A549 (cell line): Measurements from ENCODE around the gene CHD1L. TPM values are rescaled to one million over a fixed set of nuclear protein-coding genes. Genes with fewer than 3 reads are reported as not detected.

Source experiments
- ATAC-seq, 2 experiments: fragments of 200-7000 bp in 1 of 2; fragments of >200 bp in 1 of 2; cut with Nextera tagmentation in 1 of 2; cut with Tn5 transposase in 1 of 2; 3 replicates each; pipeline versions ENCODE4 v1.8.0 to v1.9.1; 2018 to 2020; ENCODE audit warnings: mild to moderate bottlenecking in 1 of 2, moderate library complexity in 1 of 2
- CTCF ChIA-PET: fragments of 300-600 bp; sonication (Branson Sonifier 250); formaldehyde crosslinking; extraction: SDS; loops from one replicate; lab custom pipeline; 2021; ENCODE audit warnings: antibody characterized with exemption, inconsistent platforms; lab: Yijun Ruan, JAX
- POLR2A ChIA-PET: fragments of 350-600 bp; formaldehyde crosslinking; extraction: SDS; loops from one replicate; lab custom pipeline; 2021; ENCODE audit warnings: antibody characterized with exemption, inconsistent platforms; lab: Yijun Ruan, JAX
- DNase-seq, 2 experiments: peaks; one replicate each; pipeline versions ENCODE4 v3.0.0 to v3.0.0-alpha.2; 2011 to 2016; ENCODE audit warnings: low read depth in 1 of 2, low spot score in 1 of 2
- FAIRE-seq: peaks from 2 replicates; lab custom pipeline; 2011; peaks lifted over from hg19 to GRCh38; lab: Jason Lieb, UNC
- H3K27ac ChIP-seq, 2 experiments: fragments of >200 bp; sonication (Bioruptor Twin); formaldehyde crosslinking; 3 replicates each; pipeline ENCODE4 v1.5.1; 2016 to 2017
- H3K4me1 ChIP-seq: fragments of >200 bp; sonication (Bioruptor Twin); formaldehyde crosslinking; 3 replicates; pipeline ENCODE4 v1.6.1; 2016
- H3K4me2 ChIP-seq: fragments of >200 bp; sonication (Bioruptor Twin); formaldehyde crosslinking; 3 replicates; pipeline ENCODE4 v1.6.1; 2016
- H3K4me3 ChIP-seq: fragments of >200 bp; sonication (Bioruptor Twin); formaldehyde crosslinking; 3 replicates; pipeline ENCODE4 v1.5.1; 2016
- H3K9me3 ChIP-seq: fragments of >200 bp; sonication (Bioruptor Twin); formaldehyde crosslinking; 3 replicates; pipeline ENCODE4 v1.6.1; 2016
- BHLHE40 ChIP-seq: IDR thresholded peaks from 2 replicates; pipeline ENCODE4 v1.6.1; 2012; ENCODE audit warnings: low read depth, low read length, inconsistent platforms
- CBX8 ChIP-seq: fragments of 200-600 bp; sonication (generic); IDR thresholded peaks from 2 replicates; pipeline ENCODE4 v1.6.1; 2016
- EHF ChIP-seq: fragments of 250-450 bp; sonication (Bioruptor Pico); IDR thresholded peaks from 2 replicates; pipeline ENCODE4 v1.5.0; 2020; ENCODE audit warnings: mild to moderate bottlenecking
- EP300 ChIP-seq, 2 experiments: fragments of >200 bp; sonication (Bioruptor Twin); formaldehyde crosslinking; IDR thresholded peaks; 2 replicates in 1 of 2; 3 replicates in 1 of 2; pipeline ENCODE4 v1.6.1; 2016 to 2017
- HDAC2 ChIP-seq: fragments of 200-600 bp; sonication (generic); IDR thresholded peaks from 2 replicates; pipeline ENCODE4 v1.6.1; 2016
- HEYL ChIP-seq: fragments of 250-450 bp; sonication (Bioruptor Pico); IDR thresholded peaks from 2 replicates; pipeline ENCODE4 v1.8.0; 2021; ENCODE audit warnings: mild to moderate bottlenecking, moderate library complexity
- JUN ChIP-seq, 2 experiments: fragments of >200 bp; sonication (Bioruptor Twin); formaldehyde crosslinking; IDR thresholded peaks; 2 replicates in 1 of 2; 3 replicates in 1 of 2; pipeline ENCODE4 v1.6.1; 2016 to 2017
- MAFK ChIP-seq: fragments of 450-650 bp; IDR thresholded peaks from 2 replicates; pipeline ENCODE4 v1.6.1; 2014; ENCODE audit not compliant: partially characterized antibody
- MAZ ChIP-seq: fragments of 150-350 bp; IDR thresholded peaks from 2 replicates; pipeline ENCODE4 v1.6.1; 2014; ENCODE audit warnings: antibody characterized with exemption, low read depth, low read length, borderline replicate concordance
- MYC ChIP-seq: IDR thresholded peaks from 2 replicates; pipeline ENCODE4 v1.6.1; 2012; ENCODE audit warnings: mild to moderate bottlenecking, inconsistent platforms, low read length, improper control_type of control experiment, borderline replicate concordance
- NR3C1 ChIP-seq: fragments of >200 bp; sonication (Bioruptor Twin); formaldehyde crosslinking; IDR thresholded peaks from 3 replicates; pipeline ENCODE4 v1.6.1; 2017
- POLR2AphosphoS2 ChIP-seq: conservative IDR thresholded peaks from 2 replicates; pipeline ENCODE4 v1.6.1; 2012; ENCODE audit warnings: low read length, improper control_type of control experiment, inconsistent platforms
- RCOR1 ChIP-seq: fragments of 150-350 bp; IDR thresholded peaks from 2 replicates; pipeline ENCODE4 v1.6.1; 2014; ENCODE audit warnings: antibody characterized with exemption, low read length, low read depth
- RFX5 ChIP-seq: fragments of 450-650 bp; IDR thresholded peaks from 2 replicates; pipeline ENCODE4 v1.7.1; 2014; ENCODE audit warnings: antibody characterized with exemption, mild to moderate bottlenecking, moderate library complexity
- RNF2 ChIP-seq: fragments of 200-600 bp; sonication (generic); IDR thresholded peaks from 2 replicates; pipeline ENCODE4 v1.6.1; 2016; ENCODE audit warnings: low read depth, mild to moderate bottlenecking, antibody characterized with exemption, moderate library complexity, borderline replicate concordance
- SMC3 ChIP-seq: fragments of >200 bp; sonication (Bioruptor Twin); formaldehyde crosslinking; IDR thresholded peaks from 3 replicates; pipeline ENCODE4 v1.6.1; 2018; ENCODE audit warnings: inconsistent platforms
- TP53 ChIP-seq: fragments of 250-450 bp; sonication (Bioruptor Pico); IDR thresholded peaks from 2 replicates; pipeline ENCODE4 v1.5.0; 2021; ENCODE audit warnings: mild to moderate bottlenecking, moderate library complexity
- ZNF302 ChIP-seq: fragments of 250-450 bp; sonication (Bioruptor Pico); IDR thresholded peaks from 2 replicates; pipeline ENCODE4 v1.9.0; 2021; ENCODE audit warnings: inconsistent platforms, mild to moderate bottlenecking, moderate library complexity
- ZSCAN20 ChIP-seq: fragments of 250-450 bp; sonication (Bioruptor Pico); IDR thresholded peaks from 2 replicates; pipeline ENCODE4 v1.8.0; 2022; ENCODE audit warnings: mild to moderate bottlenecking, moderate library complexity
- WGBS: methylation state at CpG from one replicate; pipeline ENCODE4 v1.1.6; 2017; ENCODE audit errors: missing lambda C conversion rate; 5-methylcytosine and 5-hydroxymethylcytosine counted together
- polyA plus RNA-seq, 4 experiments: library from polyadenylated mRNA; depleted of rRNA in 3 of 4; stranded (reverse); fragments of >200 nt; fragmentation: RNase III in 1 of 4; extraction: RNeasy Plus Mini Kit Qiagen cat#74134 plus additional on column Dnase treatment in 1 of 4; gene quantifications; 2 replicates in 3 of 4; 3 replicates in 1 of 4; pipeline ENCODE4 v1.2.3, GENCODE V29; 2011 to 2017
- TF ChIP-seq, protein P1 (sequence below): fragments of 250-450 bp; sonication (Bioruptor Pico); IDR thresholded peaks from 2 replicates; pipeline ENCODE4 v1.5.0; 2020; ENCODE audit warnings: low read depth, mild to moderate bottlenecking, moderate library complexity
- TF ChIP-seq, protein P2 (sequence below): IDR thresholded peaks from 2 replicates; pipeline ENCODE4 v1.6.1; 2012
- TF ChIP-seq, protein P3 (sequence below): IDR thresholded peaks from 2 replicates; pipeline ENCODE4 v1.6.1; 2012
- TF ChIP-seq, protein P4 (sequence below): fragments of >200 bp; sonication (Bioruptor Twin); formaldehyde crosslinking; IDR thresholded peaks from 3 replicates; pipeline ENCODE4 v1.6.1; 2016

Gene CHD1L
- polyA plus RNA-seq, 2 of the 4 experiments (the other 2 are of a cell fraction): 37.0 to 61.2 TPM

DNA sequence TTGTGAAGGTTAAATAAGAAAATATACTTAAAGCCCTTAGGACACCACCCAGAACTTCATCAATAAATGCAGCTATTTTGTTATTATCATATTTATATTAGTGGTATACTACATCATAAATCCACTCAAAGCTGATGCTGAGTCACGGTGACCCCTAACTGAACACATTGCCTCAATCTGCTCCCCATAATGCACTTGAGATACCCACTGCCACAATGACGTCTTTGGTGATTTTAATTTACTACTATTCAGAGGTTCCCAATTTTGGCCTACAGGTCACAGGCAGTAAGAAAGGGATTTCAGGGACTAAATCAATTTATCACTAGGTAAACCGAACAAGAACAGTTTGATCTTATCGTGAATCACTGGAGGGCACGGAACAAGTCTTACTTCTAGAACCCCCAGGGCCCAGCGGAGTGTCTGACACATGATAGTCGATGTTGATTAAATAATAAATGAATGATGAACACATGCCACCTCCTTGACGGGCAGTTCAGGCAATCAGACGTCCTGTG lies 493 bp upstream of the CHD1L start:
- Histone ChIP-seq H3K9me3 (no peaks in the 10 kb centered on the region), H3K4me2 (peak overlapping the region; percentile 56), H3K4me1 (peaks cover 46% of the 10 kb centered on the region), H3K27ac (peak overlapping the region; percentile 97 to 98), H3K4me3 (peak overlapping the region; percentile 91)
- WGBS: 46% methylated on average over 9 of the region's 9 CpGs
- ChIA-PET POLR2A (interaction anchor here (0.7 to 1.8 kb wide), 8 partner anchors 11 to 157 kb away, joined by 3 to 35 read pairs (median 6); partner anchors contain the start of genes FMO5 and PRKAB2), CTCF (interaction anchor here (0.6 to 3.7 kb wide), 41 partner anchors 10 to 357 kb away, joined by 3 to 51 read pairs (median 4); partner anchors contain the start of genes FMO5 and PRKAB2)
- ATAC-seq (no peak), FAIRE-seq (no peak), DNase-seq (no peak)
- TF ChIP-seq MAZ (no peak), HEYL (CRISPR knock-in tag) (no peak), MAFK (no peak), RCOR1 (no peak), ZNF302 (no peak), EP300 (IDR thresholded peaks at IDR 0.05) (no peak), RNF2 (no peak), MYC (no peak)
- TF ChIP-seq, protein P1, sequence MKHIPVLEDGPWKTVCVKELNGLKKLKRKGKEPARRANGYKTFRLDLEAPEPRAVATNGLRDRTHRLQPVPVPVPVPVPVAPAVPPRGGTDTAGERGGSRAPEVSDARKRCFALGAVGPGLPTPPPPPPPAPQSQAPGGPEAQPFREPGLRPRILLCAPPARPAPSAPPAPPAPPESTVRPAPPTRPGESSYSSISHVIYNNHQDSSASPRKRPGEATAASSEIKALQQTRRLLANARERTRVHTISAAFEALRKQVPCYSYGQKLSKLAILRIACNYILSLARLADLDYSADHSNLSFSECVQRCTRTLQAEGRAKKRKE (CRISPR knock-in tag): no peak

DNA sequence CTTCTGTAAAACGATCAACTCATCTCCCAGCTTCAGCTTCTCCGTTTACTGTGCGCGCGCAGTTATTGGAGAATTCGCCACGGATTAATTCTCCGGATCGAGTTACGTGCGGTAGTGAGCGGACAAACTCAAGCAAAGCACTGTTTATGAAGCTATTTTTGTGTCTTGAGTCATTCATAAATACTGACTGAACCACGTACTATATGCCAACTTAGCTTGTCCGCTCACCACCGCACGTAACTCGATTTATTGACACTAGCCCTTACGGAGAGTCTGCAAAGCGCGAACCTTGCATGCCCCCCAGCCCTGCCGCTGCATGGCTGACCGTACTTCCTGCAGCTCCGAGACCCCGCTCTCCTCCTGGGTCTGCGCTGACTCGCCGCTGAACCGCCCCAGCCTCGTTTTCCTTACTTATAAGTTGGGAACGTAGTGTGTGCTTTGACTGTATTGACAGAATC lies 773 bp downstream of the CHD1L start:
- ChIA-PET CTCF (interaction anchor here (0.6 to 3.7 kb wide), 29 partner anchors 8 to 650 kb away, joined by 3 to 51 read pairs (median 4); partner anchors contain the start of genes FMO5 and PRKAB2), POLR2A (interaction anchor here (1.2 to 1.8 kb wide), 3 partner anchors 70 to 159 kb away, joined by 8 to 35 read pairs (median 13); no protein-coding TSS in a partner anchor)
- ATAC-seq: peak; percentile 43 to 44
- Histone ChIP-seq H3K4me1 (peaks cover 34% of the 10 kb centered on the region), H3K27ac (peak overlapping the region; percentile 97 to 98), H3K4me2 (peak overlapping the region; percentile 83), H3K4me3 (peak overlapping the region; percentile 91), H3K9me3 (no peaks in the 10 kb centered on the region)
- TF ChIP-seq HDAC2 (no peak), RFX5 (no peak)
- WGBS: under 1% methylated on average over 30 of the region's 30 CpGs
- no peak for FAIRE-seq
- DNase-seq: no peak

DNA sequence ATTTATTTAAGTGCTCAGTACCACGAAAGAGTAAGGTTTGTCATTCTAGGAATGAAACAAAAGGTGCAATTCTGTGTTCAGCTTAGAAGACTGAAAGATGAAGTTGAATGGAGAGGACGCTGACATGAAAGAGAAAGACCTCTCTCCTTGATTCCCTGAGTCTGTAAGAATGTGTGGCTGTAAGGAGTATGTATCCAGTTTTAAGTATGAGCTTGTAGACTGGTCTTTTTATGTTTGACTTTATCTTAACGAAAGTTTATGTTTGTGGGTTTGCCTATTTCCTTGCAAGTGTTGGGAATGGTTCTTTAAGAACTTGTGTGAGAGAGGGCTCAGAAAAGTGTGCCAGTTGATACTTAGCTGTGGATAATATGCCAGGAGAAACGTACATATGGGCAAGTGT lies 1.4 kb downstream of the CHD1L start:
- WGBS: 21% methylated on average over 4 of the region's 4 CpGs
- no peaks in the 10 kb centered on the region for H3K9me3 ChIP-seq
- TF ChIP-seq JUN (IDR thresholded peaks at IDR 0.05) (no peak), BHLHE40 (no peak), ZSCAN20 (no peak), MAZ (no peak), ZNF302 (no peak), TP53 (CRISPR knock-in tag) (no peak), EP300 (IDR thresholded peaks at IDR 0.05) (no peak), SMC3 (no peak), POLR2AphosphoS2 (no peak), CBX8 (no peak), RFX5 (no peak), EHF (CRISPR knock-in tag) (no peak), NR3C1 (no peak)
- TF ChIP-seq, protein P2, sequence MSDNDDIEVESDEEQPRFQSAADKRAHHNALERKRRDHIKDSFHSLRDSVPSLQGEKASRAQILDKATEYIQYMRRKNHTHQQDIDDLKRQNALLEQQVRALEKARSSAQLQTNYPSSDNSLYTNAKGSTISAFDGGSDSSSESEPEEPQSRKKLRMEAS: no peak
- TF ChIP-seq, protein P3, sequence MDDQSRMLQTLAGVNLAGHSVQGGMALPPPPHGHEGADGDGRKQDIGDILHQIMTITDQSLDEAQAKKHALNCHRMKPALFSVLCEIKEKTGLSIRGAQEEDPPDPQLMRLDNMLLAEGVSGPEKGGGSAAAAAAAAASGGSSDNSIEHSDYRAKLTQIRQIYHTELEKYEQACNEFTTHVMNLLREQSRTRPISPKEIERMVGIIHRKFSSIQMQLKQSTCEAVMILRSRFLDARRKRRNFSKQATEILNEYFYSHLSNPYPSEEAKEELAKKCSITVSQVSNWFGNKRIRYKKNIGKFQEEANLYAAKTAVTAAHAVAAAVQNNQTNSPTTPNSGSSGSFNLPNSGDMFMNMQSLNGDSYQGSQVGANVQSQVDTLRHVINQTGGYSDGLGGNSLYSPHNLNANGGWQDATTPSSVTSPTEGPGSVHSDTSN: no peak
- TF ChIP-seq, protein P4, sequence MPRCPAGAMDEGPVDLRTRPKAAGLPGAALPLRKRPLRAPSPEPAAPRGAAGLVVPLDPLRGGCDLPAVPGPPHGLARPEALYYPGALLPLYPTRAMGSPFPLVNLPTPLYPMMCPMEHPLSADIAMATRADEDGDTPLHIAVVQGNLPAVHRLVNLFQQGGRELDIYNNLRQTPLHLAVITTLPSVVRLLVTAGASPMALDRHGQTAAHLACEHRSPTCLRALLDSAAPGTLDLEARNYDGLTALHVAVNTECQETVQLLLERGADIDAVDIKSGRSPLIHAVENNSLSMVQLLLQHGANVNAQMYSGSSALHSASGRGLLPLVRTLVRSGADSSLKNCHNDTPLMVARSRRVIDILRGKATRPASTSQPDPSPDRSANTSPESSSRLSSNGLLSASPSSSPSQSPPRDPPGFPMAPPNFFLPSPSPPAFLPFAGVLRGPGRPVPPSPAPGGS: no peak
- TF ChIP-seq, protein P1 (CRISPR knock-in tag): no peak
- DNase-seq (no peak), FAIRE-seq (no peak), ATAC-seq (no peak)
- peak overlapping the region; percentile 83 for H3K4me2 ChIP-seq
- H3K4me1 ChIP-seq: peaks cover 28% of the 10 kb centered on the region
- peak overlapping the region; percentile 97 to 98; a peak in 5 of 6 replicates for H3K27ac ChIP-seq
- peak overlapping the region; percentile 91 for H3K4me3 ChIP-seq
- CTCF ChIA-PET: interaction anchor here (0.6 to 3.7 kb wide), 18 partner anchors 9 to 649 kb away, joined by 3 to 51 read pairs (median 4); partner anchors contain the start of gene PRKAB2
- POLR2A ChIA-PET: interaction anchor here (1.8 kb wide), 1 partner anchor 159 kb away, joined by 35 read pairs; no protein-coding TSS in a partner anchor
